GM12874 (cell line): ENCODE data around the gene MBP.

ENCODE experiments used
- CTCF ChIP-seq: IDR thresholded peaks from 2 replicates; pipeline ENCODE4 v1.5.1; 2011; ENCODE audit warnings: low read depth, mild to moderate bottlenecking, control low read depth, low read length, moderate library complexity; ENCODE audit not compliant: insufficient read depth

MBP gene

GRCh38 chr18:77143196-77143595 lies 10.6 kb upstream of the MBP start:
- no peak for TF ChIP-seq CTCF

GRCh38 chr18:77141401-77142118 lies 9.0 kb upstream of the MBP start:
- no peak for TF ChIP-seq CTCF

- TF ChIP-seq CTCF, result no peak
Observed at GRCh38 chr18:77140439-77141109, 8.0 kb upstream of the MBP start.

- TF ChIP-seq CTCF, result no peak
Observed at GRCh38 chr18:77140030-77140429, 7.4 kb upstream of the MBP start.

- TF ChIP-seq CTCF, result no peak
Observed at GRCh38 chr18:77139619-77140018, 7.0 kb upstream of the MBP start.

GRCh38 chr18:77138270-77138669 lies 5.7 kb upstream of the MBP start:
- TF ChIP-seq CTCF, result no peak

GRCh38 chr18:77137851-77138250 lies 5.3 kb upstream of the MBP start:
- TF ChIP-seq CTCF, result no peak
